Heart left ventricle (tissue), 16 donors: ENCODE results near the gene CARS2. TPM values are rescaled to one million over a fixed set of nuclear protein-coding genes. Genes with fewer than 3 reads are reported as not detected.

Experiments
- ATAC-seq, 4 donors: fragments of 200-7000 bp; cut with Tn5 transposase; one replicate each; pipeline ENCODE4 v1.9.1; 2020 to 2022; ENCODE audit warnings: moderate library complexity in 4 of 4, mild to moderate bottlenecking in 3 of 4, moderate number of reproducible peaks in 1 of 4
- DNase-seq, 5 donors: peaks; one replicate each; pipeline ENCODE4 v3.0.0-alpha.2; 2020
- H3K27ac ChIP-seq, 12 donors: fragments of 200-600 bp; sonication (generic) in 4 of 12; one replicate each; pipeline versions ENCODE4 v1.5.0 to v1.8.0; 2016 to 2022; ENCODE audit warnings: mild to moderate bottlenecking in 2 of 12
- H3K27me3 ChIP-seq, 9 donors: fragments of 200-600 bp; sonication (generic) in 2 of 9; one replicate each; pipeline versions ENCODE4 v1.5.1 to v1.8.0; 2016 to 2022; ENCODE audit warnings: mild to moderate bottlenecking in 3 of 9
- H3K36me3 ChIP-seq, 9 donors: fragments of 200-600 bp; sonication (generic) in 2 of 9; one replicate each; pipeline versions ENCODE4 v1.5.0 to v1.8.0; 2018 to 2022; ENCODE audit warnings: mild to moderate bottlenecking in 2 of 9
- H3K4me1 ChIP-seq, 12 donors: fragments of 200-600 bp; sonication (generic) in 4 of 12; one replicate each; pipeline versions ENCODE4 v1.5.0 to v1.8.0; 2016 to 2022; ENCODE audit warnings: mild to moderate bottlenecking in 3 of 12
- H3K4me3 ChIP-seq, 12 donors: fragments of 200-600 bp; sonication (generic) in 4 of 12; one replicate each; pipeline versions ENCODE4 v1.5.0 to v1.8.0; 2017 to 2022; ENCODE audit warnings: mild to moderate bottlenecking in 9 of 12, moderate library complexity in 4 of 12
- H3K9me3 ChIP-seq, 12 donors: fragments of 200-600 bp; sonication (generic) in 4 of 12; one replicate each; pipeline versions ENCODE4 v1.5.0 to v1.8.0; 2016 to 2022; ENCODE audit warnings: mild to moderate bottlenecking in 1 of 12
- CTCF ChIP-seq, 12 donors: fragments of 200-600 bp; sonication (generic) in 4 of 12; IDR thresholded peaks; one replicate each; pipeline versions ENCODE4 v1.5.0 to v1.8.0; 2018 to 2022; ENCODE audit warnings: antibody characterized with exemption in 12 of 12, mild to moderate bottlenecking in 5 of 12
- POLR2A ChIP-seq, 2 donors: fragments of 450-650 bp; IDR thresholded peaks; one replicate each; pipeline ENCODE4 v1.6.1; 2017; ENCODE audit warnings: antibody characterized with exemption in 2 of 2, mild to moderate bottlenecking in 2 of 2, moderate library complexity in 2 of 2
- WGBS, 4 donors: extraction: QIAGEN DNeasy Blood & Tissue Kit in 2 of 4; methylation state at CpG; one replicate each; pipeline versions ENCODE4 v1.1.5 to v1.1.7; 2013 to 2018; 5-methylcytosine and 5-hydroxymethylcytosine counted together
- intact Hi-C, 10 donors: fragments of 100-400 bp; cut with DNase I; formaldehyde crosslinking; loops; one replicate each; pipeline versions ENCODE4 v1.11.1 to v1.14.2; 2022
- polyA plus RNA-seq, 2 donors: library from polyadenylated mRNA; stranded (reverse); fragments of 200-250 nt; gene quantifications; one replicate each; pipeline ENCODE4 v1.2.3, GENCODE V29; 2013
- total RNA-seq, 9 donors: library from RNA; depleted of rRNA in 2 of 9; stranded (reverse); fragments of >200 nt in 2 of 9; fragmentation: NEBNext Ultra II Directional in 3 of 9; extraction: Animal tissue kit (Norgen Biotek cat#: 25700) in 3 of 9; gene quantifications; one replicate each; pipeline versions ENCODE4 v1.1.0 to v1.2.4, GENCODE V29; 2016 to 2023
- donor health status: ischemic (EF 13 %, LVEDD 7.1; RV severe dilation, severe dysfunction).
- donor health status: healthy with polysubstance abuse.
- donor health status: DM: no; HTN: yes; CAD: no.
- donor health status: DM: no; HTN: no; CAD: no.
- donor health status: ischemic (EF 25% LVEDD 6.9; RV normal size, moderate dysfunction).
- donor health status: ischemic (EF 25% LVEDD 5.7; RV mildly dilated, moderate dysfunction).
- donor health status: healthy.
- donor health status: DM: yes; HTN: yes; CAD: no.
- donor health status: ischemic (EF 35%, LVEDD 5.7; RV mildly dilated, moderate dysfunction).
- donor health status: nonischemic (EF 11% LVEDD 7.7; RV severe dilation, severe dysfunction).
- donor health status: DM: yes; HTN: yes; CAD: no.
- donor health status: PGD.
- donor health status: ischemic (EF 29% LVEDD 5.4; RV normal size, mild dysfunction).
- donor health status: nonischemic (EF 23%, LVEDD 6.1; RV moderate dilation, normal function).

CARS2 gene
- total and polyA plus RNA-seq, 11 donors: 35.4 to 78.5 (median 44.3) TPM

- Histone ChIP-seq H3K4me3 (no peak overlapping the region), H3K9me3 (no peaks in the 10 kb centered on the region), H3K27me3 (no peaks in the 10 kb centered on the region), H3K4me1 (peaks cover 0 to 38% (median 18%) of the 10 kb centered on the region in 12 donors), H3K36me3 (peaks cover 0 to 83% (median 62%) of the 10 kb centered on the region in 9 donors), H3K27ac (peak overlapping the region in 1 of 12 donors; percentile 81)
- intact Hi-C loops: no loop called here
- WGBS, 4 donors: 81 to 85% (median 83%) methylated on average over 9 of the region's 9 CpGs
- DNase-seq (no peak), ATAC-seq (no peak)
- TF ChIP-seq POLR2A (IDR thresholded peaks at IDR 0.05) (no peak), CTCF (IDR thresholded peaks at IDR 0.05) (no peak)
These were observed 79.4 kb downstream of the CARS2 start for GRCh38 chr13:110626521-110626920.

- Histone ChIP-seq H3K4me3 (no peak overlapping the region), H3K27ac (peak overlapping the region in 1 of 12 donors; percentile 51), H3K27me3 (no peaks in the 10 kb centered on the region), H3K36me3 (peaks cover 0 to 76% (median 57%) of the 10 kb centered on the region in 9 donors), H3K4me1 (peaks cover 0 to 42% (median 21%) of the 10 kb centered on the region in 12 donors), H3K9me3 (no peaks in the 10 kb centered on the region)
- 86 to 90% (median 88%) methylated on average over 19 of the region's 19 CpGs for WGBS, 4 donors
- DNase-seq (no peak), ATAC-seq (no peak)
- intact Hi-C loops: no loop called here
- no peak for TF ChIP-seq POLR2A (IDR thresholded peaks at IDR 0.05)
- no peak for TF ChIP-seq CTCF (IDR thresholded peaks at IDR 0.05)
These were observed 80.1 kb downstream of the CARS2 start for GRCh38 chr13:110625771-110626321.

GRCh38 chr13:110624766-110625756, 80.9 kb downstream of the CARS2 start:
- no peak for TF ChIP-seq POLR2A (IDR thresholded peaks at IDR 0.05)
- TF ChIP-seq CTCF (IDR thresholded peaks at IDR 0.05): no peak
- DNase-seq: no peak
- intact Hi-C loops: no loop called here
- H3K36me3 ChIP-seq: peaks cover 0 to 75% (median 57%) of the 10 kb centered on the region in 9 donors
- H3K27ac ChIP-seq: peak overlapping the region in 1 of 12 donors; percentile 51
- H3K27me3 ChIP-seq: no peaks in the 10 kb centered on the region
- H3K4me1 ChIP-seq: peaks cover 0 to 46% (median 22%) of the 10 kb centered on the region in 12 donors
- H3K4me3 ChIP-seq: no peak overlapping the region
- H3K9me3 ChIP-seq: no peaks in the 10 kb centered on the region
- WGBS, 4 donors: 90 to 93% (median 91%) methylated on average over 34 to 41 of the region's 41 CpGs
- no peak for ATAC-seq

GRCh38 chr13:110620596-110620995, 85.3 kb downstream of the CARS2 start:
- peaks cover 0 to 36% (median 33%) of the 10 kb centered on the region in 9 donors for H3K36me3 ChIP-seq

More at GRCh38 chr13:110620596-110620995, 85.3 kb downstream of the CARS2 start:
- ATAC-seq (no peak), DNase-seq (no peak)
- Histone ChIP-seq H3K9me3 (no peaks in the 10 kb centered on the region), H3K4me3 (no peak overlapping the region), H3K4me1 (peaks cover 0 to 55% (median 30%) of the 10 kb centered on the region in 12 donors), H3K27me3 (no peaks in the 10 kb centered on the region), H3K27ac (no peak overlapping the region)
- TF ChIP-seq POLR2A (IDR thresholded peaks at IDR 0.05) (no peak), CTCF (IDR thresholded peaks at IDR 0.05) (no peak)
- intact Hi-C loops: no loop called here
- WGBS, 4 donors: 60 to 71% (median 64%) methylated on average over 2 of the region's 2 CpGs
